Measurements from ENCODE around the gene OR6C65. TPM values are rescaled to one million over a fixed set of nuclear protein-coding genes. Genes with fewer than 3 reads are reported as not detected.

The OR6C65 gene
- polyA plus RNA-seq, 5 donors: not detected

DNA sequence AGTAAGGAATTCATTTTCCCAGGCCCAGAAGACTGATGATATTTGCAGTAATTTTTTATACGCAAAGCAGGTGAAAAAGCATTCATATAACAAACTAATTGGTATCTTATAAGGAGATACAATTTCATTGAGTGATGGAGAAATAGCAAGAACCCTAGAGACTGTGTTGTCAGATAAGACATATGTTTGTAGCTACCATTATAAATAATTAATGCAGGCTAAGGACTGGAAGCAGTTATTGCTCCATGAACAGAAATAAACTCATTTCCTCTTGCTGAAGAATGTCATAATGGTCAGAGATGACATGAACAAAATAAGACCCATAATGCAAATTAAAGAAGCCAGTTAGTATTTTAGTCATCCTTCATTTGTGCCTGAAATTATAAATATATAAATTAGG lies 45.0 kb downstream of the OR6C65 start:
- no peak for DNase-seq

DNA sequence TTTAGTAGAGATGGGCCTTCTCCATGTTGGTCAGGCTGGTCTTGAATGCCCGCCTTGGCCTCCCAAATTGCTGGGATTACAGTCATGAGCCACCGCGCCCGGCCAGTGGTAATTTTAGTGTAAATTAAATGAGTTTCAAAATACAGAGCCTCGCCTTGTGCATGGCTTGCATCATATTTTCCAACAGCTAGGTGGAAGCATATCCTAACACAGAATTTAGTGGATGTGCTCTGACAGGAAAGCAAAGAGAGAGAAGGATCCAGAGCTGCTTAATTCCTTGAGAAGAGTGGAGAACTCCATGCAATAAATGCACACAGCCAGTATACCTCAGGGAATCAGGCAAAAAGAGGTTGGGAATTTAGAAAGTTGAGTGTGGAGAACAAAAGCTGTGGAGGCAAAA lies 46.0 kb downstream of the OR6C65 start:
- no peak for DNase-seq

DNA sequence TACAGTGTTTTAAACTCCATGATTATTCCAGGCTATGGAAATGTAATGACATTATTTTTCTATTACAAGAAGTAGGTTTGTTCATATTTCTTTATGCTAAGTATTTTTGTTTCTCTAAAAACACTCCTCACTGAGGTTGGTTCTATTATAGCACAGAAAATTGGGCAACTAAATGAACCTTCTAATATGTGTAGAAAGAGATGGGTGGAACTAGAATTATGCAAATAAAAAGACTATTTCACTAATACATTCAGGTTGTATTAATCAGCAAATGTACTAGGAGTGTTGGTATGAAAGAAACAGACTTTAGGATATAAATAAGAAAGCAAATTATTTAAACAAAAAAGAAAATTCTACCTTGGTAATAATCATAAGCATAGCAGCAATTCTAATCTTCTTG lies 48.5 kb downstream of the OR6C65 start:
- DNase-seq: no peak

Other genes starting within 250 kb of the OR6C65 start
- not detected for gene OR10A7, start 179.5 kb upstream of the OR6C65 start, polyA plus RNA-seq (ENCODE audit: insufficient read depth in 1 of 5, insufficient read length in 5 of 5, low replicate concordance in 1 of 5)
- gene OR6C74, start 155.9 kb upstream of the OR6C65 start, polyA plus RNA-seq (ENCODE audit: insufficient read depth in 1 of 5, insufficient read length in 5 of 5, low replicate concordance in 1 of 5): not detected
- under 1 TPM in 1 of 5 donors, not detected in 4; 0.12 TPM for gene OR6C6, start 104.0 kb upstream of the OR6C65 start, polyA plus RNA-seq (ENCODE audit: insufficient read depth in 1 of 5, insufficient read length in 5 of 5, low replicate concordance in 1 of 5)
- gene OR6C1, start 86.2 kb upstream of the OR6C65 start, polyA plus RNA-seq (ENCODE audit: insufficient read depth in 1 of 5, insufficient read length in 5 of 5, low replicate concordance in 1 of 5): not detected
- gene OR6C3, start 69.8 kb upstream of the OR6C65 start, polyA plus RNA-seq (ENCODE audit: insufficient read depth in 1 of 5, insufficient read length in 5 of 5, low replicate concordance in 1 of 5): not detected
- gene OR6C75, start 37.6 kb upstream of the OR6C65 start, polyA plus RNA-seq (ENCODE audit: insufficient read depth in 1 of 5, insufficient read length in 5 of 5, low replicate concordance in 1 of 5): under 1 TPM; 0.05 to 0.08 (median 0.06) TPM
- gene OR6C76, start 25.7 kb downstream of the OR6C65 start, polyA plus RNA-seq (ENCODE audit: insufficient read depth in 1 of 5, insufficient read length in 5 of 5, low replicate concordance in 1 of 5): not detected
- not detected for gene OR6C2, start 43.5 kb downstream of the OR6C65 start, polyA plus RNA-seq (ENCODE audit: insufficient read depth in 1 of 5, insufficient read length in 5 of 5, low replicate concordance in 1 of 5)
- gene OR6C70, start 69.6 kb downstream of the OR6C65 start, polyA plus RNA-seq (ENCODE audit: insufficient read depth in 1 of 5, insufficient read length in 5 of 5, low replicate concordance in 1 of 5): not detected
- gene OR6C68, start 91.8 kb downstream of the OR6C65 start, polyA plus RNA-seq (ENCODE audit: insufficient read depth in 1 of 5, insufficient read length in 5 of 5, low replicate concordance in 1 of 5): not detected
- under 1 TPM in 3 of 5 donors, not detected in 2; 0.03 to 0.04 (median 0.04) TPM for gene OR6C4, start 149.1 kb downstream of the OR6C65 start, polyA plus RNA-seq (ENCODE audit: insufficient read depth in 1 of 5, insufficient read length in 5 of 5, low replicate concordance in 1 of 5)
- gene OR2AP1, start 171.9 kb downstream of the OR6C65 start, polyA plus RNA-seq (ENCODE audit: insufficient read depth in 1 of 5, insufficient read length in 5 of 5, low replicate concordance in 1 of 5): not detected
- gene OR10P1, start 236.4 kb downstream of the OR6C65 start, polyA plus RNA-seq (ENCODE audit: insufficient read depth in 1 of 5, insufficient read length in 5 of 5, low replicate concordance in 1 of 5): not detected

Data from right lung (tissue), 5 donors.